ENCODE measurements around the gene PITRM1.

GRCh38 chr10:3172081-3172445 lies 519 bp downstream of the PITRM1 start:
- TF ChIP-seq CTCF (IDR thresholded peaks at IDR 0.05; ENCODE audit: insufficient read depth, low read length): no peak
- TF ChIP-seq, protein P1, sequence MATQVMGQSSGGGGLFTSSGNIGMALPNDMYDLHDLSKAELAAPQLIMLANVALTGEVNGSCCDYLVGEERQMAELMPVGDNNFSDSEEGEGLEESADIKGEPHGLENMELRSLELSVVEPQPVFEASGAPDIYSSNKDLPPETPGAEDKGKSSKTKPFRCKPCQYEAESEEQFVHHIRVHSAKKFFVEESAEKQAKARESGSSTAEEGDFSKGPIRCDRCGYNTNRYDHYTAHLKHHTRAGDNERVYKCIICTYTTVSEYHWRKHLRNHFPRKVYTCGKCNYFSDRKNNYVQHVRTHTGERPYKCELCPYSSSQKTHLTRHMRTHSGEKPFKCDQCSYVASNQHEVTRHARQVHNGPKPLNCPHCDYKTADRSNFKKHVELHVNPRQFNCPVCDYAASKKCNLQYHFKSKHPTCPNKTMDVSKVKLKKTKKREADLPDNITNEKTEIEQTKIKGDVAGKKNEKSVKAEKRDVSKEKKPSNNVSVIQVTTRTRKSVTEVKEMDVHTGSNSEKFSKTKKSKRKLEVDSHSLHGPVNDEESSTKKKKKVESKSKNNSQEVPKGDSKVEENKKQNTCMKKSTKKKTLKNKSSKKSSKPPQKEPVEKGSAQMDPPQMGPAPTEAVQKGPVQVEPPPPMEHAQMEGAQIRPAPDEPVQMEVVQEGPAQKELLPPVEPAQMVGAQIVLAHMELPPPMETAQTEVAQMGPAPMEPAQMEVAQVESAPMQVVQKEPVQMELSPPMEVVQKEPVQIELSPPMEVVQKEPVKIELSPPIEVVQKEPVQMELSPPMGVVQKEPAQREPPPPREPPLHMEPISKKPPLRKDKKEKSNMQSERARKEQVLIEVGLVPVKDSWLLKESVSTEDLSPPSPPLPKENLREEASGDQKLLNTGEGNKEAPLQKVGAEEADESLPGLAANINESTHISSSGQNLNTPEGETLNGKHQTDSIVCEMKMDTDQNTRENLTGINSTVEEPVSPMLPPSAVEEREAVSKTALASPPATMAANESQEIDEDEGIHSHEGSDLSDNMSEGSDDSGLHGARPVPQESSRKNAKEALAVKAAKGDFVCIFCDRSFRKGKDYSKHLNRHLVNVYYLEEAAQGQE (IDR thresholded peaks at IDR 0.05; ENCODE audit: insufficient replicate concordance, low read depth): no peak
